Smooth muscle cell (in vitro differentiated cells): ENCODE results near the gene SUMF1. TPM values are rescaled to one million over a fixed set of nuclear protein-coding genes. Genes with fewer than 3 reads are reported as not detected.
A peak's percentile ranks its signal among the peaks of the same experiment; 100 is the strongest.

ENCODE experiments used
- DNase-seq: peaks from one replicate; lab custom pipeline; 2025; ENCODE audit not compliant: unreplicated experiment; lab: John Stamatoyannopoulos, UW
- H2AFZ ChIP-seq: fragments of 200-600 bp; sonication (generic); 2 replicates; pipeline ENCODE4 v1.6.0; 2016; ENCODE audit warnings: antibody characterized with exemption, low read depth, mild to moderate bottlenecking
- H3F3A ChIP-seq: fragments of 200-600 bp; sonication (generic); 2 replicates; pipeline ENCODE4 v1.6.0; 2017; ENCODE audit warnings: antibody characterized with exemption, low read depth
- H3K27ac ChIP-seq: fragments of 200-600 bp; sonication (generic); 2 replicates; pipeline ENCODE4 v1.5.1; 2016; ENCODE audit warnings: low read depth, mild to moderate bottlenecking
- H3K27me3 ChIP-seq: fragments of 200-600 bp; sonication (generic); 2 replicates; pipeline ENCODE4 v1.6.1; 2016; ENCODE audit warnings: low read depth, mild to moderate bottlenecking
- H3K36me3 ChIP-seq: fragments of 200-600 bp; sonication (generic); 2 replicates; pipeline ENCODE4 v1.5.1; 2016; ENCODE audit warnings: low read depth
- H3K4me1 ChIP-seq: fragments of 200-600 bp; sonication (generic); 2 replicates; pipeline ENCODE4 v1.5.1; 2016; ENCODE audit warnings: low read depth
- H3K4me2 ChIP-seq: fragments of 200-600 bp; sonication (generic); 2 replicates; pipeline ENCODE4 v1.6.0; 2016; ENCODE audit warnings: mild to moderate bottlenecking
- H3K4me3 ChIP-seq: fragments of 200-600 bp; sonication (generic); 2 replicates; pipeline ENCODE4 v1.5.1; 2016; ENCODE audit warnings: mild to moderate bottlenecking
- H3K79me2 ChIP-seq: fragments of 200-600 bp; sonication (generic); 2 replicates; pipeline ENCODE4 v1.6.0; 2016; ENCODE audit warnings: low read depth, mild to moderate bottlenecking
- H3K9ac ChIP-seq: fragments of 200-600 bp; sonication (generic); 2 replicates; pipeline ENCODE4 v1.6.0; 2016; ENCODE audit warnings: low read depth
- H3K9me3 ChIP-seq: fragments of 200-600 bp; sonication (generic); replicated peaks from 2 replicates; pipeline ENCODE4 v1.5.1; 2016; ENCODE audit warnings: low read depth
- H4K20me1 ChIP-seq: fragments of 200-600 bp; sonication (generic); 2 replicates; pipeline ENCODE4 v1.6.0; 2016; ENCODE audit warnings: low read depth
- CTCF ChIP-seq: fragments of 200-600 bp; sonication (generic); IDR thresholded peaks from 2 replicates; pipeline ENCODE4 v1.5.1; 2017; ENCODE audit warnings: borderline replicate concordance, mild to moderate bottlenecking, antibody characterized with exemption; ENCODE audit not compliant: insufficient read depth, poor library complexity, severe bottlenecking
- WGBS: methylation state at CpG from one replicate; pipeline ENCODE4 v1.1.7; 2016; ENCODE audit warnings: low lambda C conversion rate; 5-methylcytosine and 5-hydroxymethylcytosine counted together
- polyA plus RNA-seq: library from polyadenylated mRNA; unstranded; fragments of >200 nt; fragmentation: Nextera tagmentation; extraction: Ambion mirVana; gene quantifications from 2 replicates; pipeline ENCODE4 v1.2.1, GENCODE V29; 2016
- total RNA-seq: library from RNA; depleted of rRNA; stranded (reverse); fragments of >200 nt; gene quantifications from 2 replicates; pipeline ENCODE4 v1.2.3, GENCODE V29; 2014

The SUMF1 gene
- total and polyA plus RNA-seq, 2 experiments from 2014 or later = 28.3 to 29.5 TPM

- H3K27me3 ChIP-seq = no peaks in the 10 kb centered on the region
- H3K36me3 ChIP-seq = no peaks in the 10 kb centered on the region
- H3K27ac ChIP-seq = no peak overlapping the region
- no peaks in the 10 kb centered on the region for H3K9me3 ChIP-seq
- 91% methylated on average over 3 of the region's 3 CpGs for WGBS
- TF ChIP-seq CTCF = no peak
- no peaks in the 10 kb centered on the region for H4K20me1 ChIP-seq
- DNase-seq = no peak
- no peak overlapping the region for H3K9ac ChIP-seq
- no peaks in the 10 kb centered on the region for H3F3A ChIP-seq
- no peaks in the 10 kb centered on the region for H3K4me1 ChIP-seq
- H3K4me2 ChIP-seq = no peak overlapping the region
- H2AFZ ChIP-seq = no peak overlapping the region
- no peaks in the 10 kb centered on the region for H3K79me2 ChIP-seq
- H3K4me3 ChIP-seq = no peak overlapping the region
These were observed 19.6 kb downstream of the SUMF1 start for GRCh38 chr3:4447295-4447999.

GRCh38 chr3:4440951-4441350 lies 26.1 kb downstream of the SUMF1 start:
- Histone ChIP-seq H3K79me2 (no peaks in the 10 kb centered on the region), H3F3A (no peaks in the 10 kb centered on the region), H4K20me1 (no peaks in the 10 kb centered on the region), H3K4me1 (no peaks in the 10 kb centered on the region), H3K4me3 (no peak overlapping the region), H3K27me3 (no peaks in the 10 kb centered on the region), H3K4me2 (no peak overlapping the region), H2AFZ (no peak overlapping the region), H3K9me3 (no peaks in the 10 kb centered on the region), H3K36me3 (no peaks in the 10 kb centered on the region), H3K9ac (no peak overlapping the region), H3K27ac (no peak overlapping the region)
- WGBS = 97% methylated on average over 6 of the region's 6 CpGs
- TF ChIP-seq CTCF = no peak
- DNase-seq = no peak

- H3K4me2 ChIP-seq = no peak overlapping the region
- no peaks in the 10 kb centered on the region for H3K9me3 ChIP-seq
- H3K79me2 ChIP-seq = no peaks in the 10 kb centered on the region
- no peak overlapping the region for H3K4me3 ChIP-seq
- no peaks in the 10 kb centered on the region for H3F3A ChIP-seq
- H3K4me1 ChIP-seq = no peaks in the 10 kb centered on the region
- WGBS = 81% methylated on average over 1 of the region's 1 CpG
- no peak overlapping the region for H3K9ac ChIP-seq
- H4K20me1 ChIP-seq = no peaks in the 10 kb centered on the region
- H3K27ac ChIP-seq = peak overlapping the region; percentile 33
- no peak overlapping the region for H2AFZ ChIP-seq
- no peak for TF ChIP-seq CTCF
- no peak for DNase-seq
- H3K36me3 ChIP-seq = no peaks in the 10 kb centered on the region
- H3K27me3 ChIP-seq = no peaks in the 10 kb centered on the region
These were observed 28.8 kb downstream of the SUMF1 start for GRCh38 chr3:4438296-4438695.

GRCh38 chr3:4432259-4432658 lies 34.8 kb downstream of the SUMF1 start:
- Histone ChIP-seq H3K9ac (no peak overlapping the region), H2AFZ (no peak overlapping the region), H3K79me2 (no peaks in the 10 kb centered on the region), H3K27me3 (no peaks in the 10 kb centered on the region), H3K36me3 (no peaks in the 10 kb centered on the region), H4K20me1 (no peaks in the 10 kb centered on the region), H3K9me3 (no peaks in the 10 kb centered on the region), H3K27ac (no peak overlapping the region), H3K4me2 (no peak overlapping the region), H3F3A (no peaks in the 10 kb centered on the region), H3K4me1 (no peaks in the 10 kb centered on the region), H3K4me3 (no peak overlapping the region)
- TF ChIP-seq CTCF = no peak
- DNase-seq = no peak
